ENCODE data around the gene PALD1. TPM values are rescaled to one million over a fixed set of nuclear protein-coding genes. Genes with fewer than 3 reads are reported as not detected.

The PALD1 gene
- total and polyA plus RNA-seq, 9 of the 15 experiments (the other 6 are each of a cell fraction or from before 2014, with no cell fraction given), result 0.03 to 0.29 (median 0.09) TPM; not detected in 2

DNA sequence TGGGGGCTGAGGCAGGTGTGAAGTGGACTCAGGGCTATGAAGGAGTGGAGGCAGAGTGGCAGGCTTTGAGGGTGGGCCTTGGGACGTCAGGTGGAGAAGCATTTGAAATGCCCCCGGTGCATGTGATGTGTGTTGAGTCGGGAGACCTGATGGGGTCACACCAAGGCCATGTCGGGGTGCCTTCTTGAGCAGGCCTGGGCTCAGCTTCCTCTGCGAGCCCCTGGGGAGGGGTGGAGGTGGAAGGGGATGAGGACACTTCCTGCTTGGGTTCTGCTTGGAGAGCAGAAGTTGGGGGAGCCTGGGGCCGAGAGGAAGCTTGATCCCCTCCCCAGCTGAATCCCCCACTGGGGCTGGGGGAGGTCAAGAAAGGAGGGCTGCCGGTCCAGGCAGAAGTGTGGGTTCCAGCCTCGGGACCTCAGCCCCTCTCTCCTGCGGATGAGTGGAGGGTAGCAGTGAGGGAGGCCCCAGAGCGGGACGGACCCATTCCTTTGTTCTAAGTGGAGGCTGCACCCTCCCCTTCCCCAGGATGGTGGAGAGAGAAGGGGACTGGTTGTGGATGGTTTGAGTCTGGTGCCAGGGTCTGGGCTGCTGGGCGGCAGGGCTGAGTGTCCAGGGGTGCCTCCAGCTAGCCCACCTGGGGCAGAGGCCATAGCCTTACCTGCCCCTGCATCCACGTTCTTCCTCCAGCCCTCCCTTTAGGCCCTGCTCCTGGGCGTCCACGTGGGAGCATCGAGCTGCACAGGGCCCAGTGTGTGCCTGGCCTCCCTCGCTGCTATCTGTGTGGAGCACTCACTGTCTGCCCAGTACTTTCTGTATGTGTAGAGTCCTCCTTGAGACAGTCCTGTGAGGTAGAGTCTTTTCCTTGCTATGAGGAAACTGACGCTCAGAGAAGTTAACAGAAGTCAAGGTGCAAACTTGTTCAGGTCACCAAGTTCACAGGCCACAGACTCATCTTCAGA is 87.3 kb downstream of the PALD1 start:
- Histone ChIP-seq H3K4me2 (ENCODE audit: insufficient read depth, low read length) (no peak overlapping the region), H3K4me1 (replicated peaks in 1 of 2; ENCODE audit: control insufficient read depth in 2 of 2, insufficient read depth in 2 of 2, low read length in 2 of 2) (peaks cover 0 to 42% of the 10 kb centered on the region in 2 experiments; a peak in 4 of 5 replicates), H3K9me3 (replicated peaks; ENCODE audit: control insufficient read depth, insufficient read depth, low read depth, low read length) (no peaks in the 10 kb centered on the region), H2AFZ (ENCODE audit: low read depth, low read length) (0 out of 2 replicates have a peak overlapping the region, but pooled peaks have one; percentile 19), H3K27ac (ENCODE audit: extremely low read depth, low read depth, low read length) (no peak overlapping the region), H3K36me3 (ENCODE audit: control insufficient read depth, insufficient read depth, low read length) (no peaks in the 10 kb centered on the region), H3K27me3 (ENCODE audit: control insufficient read depth in 2 of 2, insufficient read depth in 2 of 2, low read length in 2 of 2) (no peaks in the 10 kb centered on the region), H3K79me2 (ENCODE audit: control insufficient read depth, insufficient read depth, low read length) (no peaks in the 10 kb centered on the region), H4K20me1 (replicated peaks; ENCODE audit: control insufficient read depth, insufficient read depth, low read length) (no peaks in the 10 kb centered on the region), H3K9ac (ENCODE audit: insufficient read depth in 1 of 2, low read depth in 2 of 2, low read length in 2 of 2) (peak overlapping the region in 1 of 2 experiments; percentile 60; a peak in 2 of 4 replicates), H3K4me3 (no peak overlapping the region), H3K9me1 (ENCODE audit: control insufficient read depth, insufficient read depth, low read length) (no peaks in the 10 kb centered on the region)
- ChIA-PET CTCF (ENCODE audit: low intra/inter-chr PET ratio) (no interaction called here), POLR2A (interaction anchor here (0.6 to 1.1 kb wide), 4 partner anchors 18 to 233 kb away, joined by 3 to 4 read pairs (median 3); no protein-coding TSS in a partner anchor)
- DNase-seq (ENCODE audit: extremely low read depth in 1 of 4, low spot score in 3 of 4) (no peak), ATAC-seq (peak; percentile 13; the same call in 2 of the 3 replicates), FAIRE-seq (peak; percentile 44)
- in situ Hi-C loops (cut with MboI) (no loop called here), intact Hi-C loops (cut with micrococcal nuclease) (no loop called here)
- WGBS (ENCODE audit: insufficient coverage, low coverage, missing lambda C conversion rate), result 50% methylated on average over 17 of the region's 18 CpGs
- BruUV-seq (replicated peaks), result no TSS peak
- TF ChIP-seq KAT2B (IDR thresholded peaks at IDR 0.05; ENCODE audit: low read depth, low read length) (no peak), HNRNPL (IDR thresholded peaks at IDR 0.05; ENCODE audit: low read depth, low read length) (no peak), ZNF263 (CRISPR knock-in tag; IDR thresholded peaks at IDR 0.05; ENCODE audit: borderline replicate concordance) (0 out of 2 replicates have a peak, but pooled peaks have one; percentile 62), ZBTB7A (IDR thresholded peaks at IDR 0.05; ENCODE audit: borderline replicate concordance, control insufficient read depth, low read depth, low read length) (0 out of 2 replicates have a peak, but pooled peaks have one; percentile 12), DMBX1 (CRISPR knock-in tag; IDR thresholded peaks at IDR 0.05; ENCODE audit: borderline replicate concordance) (no peak), CHCHD3 (CRISPR knock-in tag; IDR thresholded peaks at IDR 0.05) (no peak), DACH1 (IDR thresholded peaks at IDR 0.05; ENCODE audit: partially characterized antibody) (no peak), ZFP36 (IDR thresholded peaks at IDR 0.05; ENCODE audit: low read depth, low read length, partially characterized antibody) (peak; percentile 64), L3MBTL2 (IDR thresholded peaks at IDR 0.05) (0 out of 2 replicates have a peak, but pooled peaks have one; percentile 13)
- TF ChIP-seq, protein P1, sequence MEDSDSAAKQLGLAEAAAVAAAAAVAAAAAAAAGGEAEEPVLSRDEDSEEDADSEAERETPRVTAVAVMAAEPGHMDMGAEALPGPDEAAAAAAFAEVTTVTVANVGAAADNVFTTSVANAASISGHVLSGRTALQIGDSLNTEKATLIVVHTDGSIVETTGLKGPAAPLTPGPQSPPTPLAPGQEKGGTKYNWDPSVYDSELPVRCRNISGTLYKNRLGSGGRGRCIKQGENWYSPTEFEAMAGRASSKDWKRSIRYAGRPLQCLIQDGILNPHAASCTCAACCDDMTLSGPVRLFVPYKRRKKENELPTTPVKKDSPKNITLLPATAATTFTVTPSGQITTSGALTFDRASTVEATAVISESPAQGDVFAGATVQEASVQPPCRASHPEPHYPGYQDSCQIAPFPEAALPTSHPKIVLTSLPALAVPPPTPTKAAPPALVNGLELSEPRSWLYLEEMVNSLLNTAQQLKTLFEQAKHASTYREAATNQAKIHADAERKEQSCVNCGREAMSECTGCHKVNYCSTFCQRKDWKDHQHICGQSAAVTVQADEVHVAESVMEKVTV (CRISPR knock-in tag; IDR thresholded peaks at IDR 0.05), result no peak
- TF ChIP-seq, protein P2, sequence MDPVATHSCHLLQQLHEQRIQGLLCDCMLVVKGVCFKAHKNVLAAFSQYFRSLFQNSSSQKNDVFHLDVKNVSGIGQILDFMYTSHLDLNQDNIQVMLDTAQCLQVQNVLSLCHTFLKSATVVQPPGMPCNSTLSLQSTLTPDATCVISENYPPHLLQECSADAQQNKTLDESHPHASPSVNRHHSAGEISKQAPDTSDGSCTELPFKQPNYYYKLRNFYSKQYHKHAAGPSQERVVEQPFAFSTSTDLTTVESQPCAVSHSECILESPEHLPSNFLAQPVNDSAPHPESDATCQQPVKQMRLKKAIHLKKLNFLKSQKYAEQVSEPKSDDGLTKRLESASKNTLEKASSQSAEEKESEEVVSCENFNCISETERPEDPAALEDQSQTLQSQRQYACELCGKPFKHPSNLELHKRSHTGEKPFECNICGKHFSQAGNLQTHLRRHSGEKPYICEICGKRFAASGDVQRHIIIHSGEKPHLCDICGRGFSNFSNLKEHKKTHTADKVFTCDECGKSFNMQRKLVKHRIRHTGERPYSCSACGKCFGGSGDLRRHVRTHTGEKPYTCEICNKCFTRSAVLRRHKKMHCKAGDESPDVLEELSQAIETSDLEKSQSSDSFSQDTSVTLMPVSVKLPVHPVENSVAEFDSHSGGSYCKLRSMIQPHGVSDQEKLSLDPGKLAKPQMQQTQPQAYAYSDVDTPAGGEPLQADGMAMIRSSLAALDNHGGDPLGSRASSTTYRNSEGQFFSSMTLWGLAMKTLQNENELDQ (CRISPR knock-in tag; IDR thresholded peaks at IDR 0.05; ENCODE audit: borderline replicate concordance), result no peak
- TF ChIP-seq, protein P3, sequence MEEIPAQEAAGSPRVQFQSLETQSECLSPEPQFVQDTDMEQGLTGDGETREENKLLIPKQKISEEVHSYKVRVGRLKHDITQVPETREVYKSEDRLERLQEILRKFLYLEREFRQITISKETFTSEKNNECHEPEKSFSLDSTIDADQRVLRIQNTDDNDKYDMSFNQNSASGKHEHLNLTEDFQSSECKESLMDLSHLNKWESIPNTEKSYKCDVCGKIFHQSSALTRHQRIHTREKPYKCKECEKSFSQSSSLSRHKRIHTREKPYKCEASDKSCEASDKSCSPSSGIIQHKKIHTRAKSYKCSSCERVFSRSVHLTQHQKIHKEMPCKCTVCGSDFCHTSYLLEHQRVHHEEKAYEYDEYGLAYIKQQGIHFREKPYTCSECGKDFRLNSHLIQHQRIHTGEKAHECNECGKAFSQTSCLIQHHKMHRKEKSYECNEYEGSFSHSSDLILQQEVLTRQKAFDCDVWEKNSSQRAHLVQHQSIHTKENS (CRISPR knock-in tag; IDR thresholded peaks at IDR 0.05), result no peak
